Putamen (tissue), 1 donor: ENCODE measurements around the gene BEX2.
"Not testable (repeated sequence)": the region's sequence is repeated elsewhere in the genome, so short reads cannot be mapped to it uniquely, and the experiment has no call there.

Experiments used
- DNase-seq: peaks from one replicate; pipeline ENCODE4 v3.0.0-alpha.2; 2016; ENCODE audit warnings: low spot score

BEX2 gene

DNA sequence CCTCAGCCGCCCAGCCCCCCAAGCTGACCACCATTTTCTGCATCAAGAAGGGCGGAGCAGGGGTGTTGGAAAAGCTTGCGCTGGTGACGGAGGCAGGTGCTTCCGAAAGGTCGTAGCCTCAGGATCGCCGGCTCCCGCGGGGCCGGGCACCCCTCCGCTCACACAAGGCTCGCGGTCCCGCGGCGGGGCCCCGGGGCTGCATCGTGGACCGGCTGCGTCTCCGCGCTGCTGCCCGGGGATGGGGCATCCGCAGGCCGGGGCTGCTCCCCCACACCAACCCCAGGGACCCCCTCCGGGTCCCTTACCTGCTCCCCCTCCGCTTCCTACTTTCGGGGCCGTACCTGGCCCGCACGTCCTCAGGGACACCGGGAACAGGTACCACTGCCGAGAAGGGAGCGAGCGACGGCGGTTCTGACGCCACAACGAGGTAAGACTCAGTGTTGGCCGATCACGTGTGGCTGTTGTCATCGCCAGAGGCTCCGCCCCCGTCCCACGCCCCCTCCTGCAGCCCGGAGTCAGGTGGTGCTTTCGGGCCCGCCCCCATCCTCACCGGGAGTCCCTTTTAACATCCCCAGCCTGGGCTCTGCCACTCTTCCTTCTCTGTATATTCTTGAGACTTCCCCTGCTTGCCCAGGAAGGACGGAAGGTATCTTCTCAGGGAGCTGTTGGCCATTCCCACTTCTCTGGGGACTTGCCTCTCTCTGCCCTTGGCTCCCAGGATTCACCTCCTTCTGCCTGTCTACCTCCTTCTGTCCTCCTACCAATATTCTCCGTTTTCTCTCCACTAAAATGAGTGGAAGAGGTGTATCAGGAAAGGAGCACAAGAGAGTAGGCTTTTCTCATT is at the start of gene BEX2:
BEX2 (minus strand) TSS at position 436 of the 844 bp plus-strand sequence. CDS start 1,014 bp downstream, outside the sequence.
- DNase-seq: peak; percentile 78

DNA sequence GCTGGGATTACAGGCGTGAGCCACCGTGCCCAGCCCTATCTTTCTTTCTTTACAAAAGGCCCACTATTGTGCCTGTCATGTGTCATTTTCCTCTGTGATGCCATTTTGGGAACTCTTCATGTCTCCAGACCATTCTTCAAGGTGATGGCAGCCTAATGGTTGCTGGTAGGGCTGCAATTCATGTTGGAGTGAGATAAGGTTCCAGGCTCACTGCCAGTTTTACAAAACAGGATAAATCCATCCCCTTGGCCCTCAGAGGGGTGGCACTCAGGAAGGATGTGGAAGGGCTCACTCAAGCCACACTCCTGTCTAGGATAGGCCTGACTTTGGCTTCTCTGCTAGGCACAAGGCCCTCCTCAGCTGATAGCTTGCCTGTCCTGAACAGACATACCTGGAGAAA is 49.3 kb upstream of the BEX2 start:
- DNase-seq: no peak

DNA sequence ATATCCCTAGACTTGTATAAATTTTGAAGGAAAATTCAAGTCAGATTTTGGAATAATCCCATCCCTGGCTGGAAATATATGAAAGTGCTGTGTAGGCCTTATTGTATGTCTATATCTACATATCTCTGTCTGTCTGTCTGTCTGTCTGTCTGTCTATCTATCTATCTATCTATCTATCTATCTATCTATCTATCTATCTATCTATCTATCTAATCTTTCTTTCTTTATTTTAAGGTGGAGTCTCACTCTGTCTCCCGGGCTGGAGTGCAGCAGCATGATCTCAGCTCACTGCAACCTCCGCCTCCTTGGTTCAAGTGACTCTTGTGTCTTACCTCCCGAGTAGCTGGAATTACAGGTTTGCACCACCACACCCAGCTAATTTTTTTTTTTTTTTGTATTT is 48.8 kb upstream of the BEX2 start:
- DNase-seq: not testable (repeated sequence)

DNA sequence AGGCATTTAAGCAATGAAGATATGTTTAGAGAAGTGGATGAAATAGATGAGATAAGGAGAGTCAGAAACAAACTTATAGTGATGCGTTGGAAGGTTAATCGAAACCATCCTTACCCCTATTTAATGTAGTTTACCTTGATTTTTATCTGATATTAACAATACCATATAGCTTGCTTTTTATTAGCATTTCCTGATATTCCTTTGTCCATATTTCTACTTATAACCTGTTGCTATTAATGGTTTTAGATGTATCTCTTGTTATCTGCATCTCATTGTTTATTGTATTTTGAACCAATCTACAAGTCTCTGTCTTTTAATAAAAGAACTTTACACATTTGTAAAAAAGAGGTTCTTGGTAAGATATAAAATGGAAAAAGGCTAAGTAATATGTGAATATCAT is 47.1 kb upstream of the BEX2 start:
- DNase-seq: no peak

DNA sequence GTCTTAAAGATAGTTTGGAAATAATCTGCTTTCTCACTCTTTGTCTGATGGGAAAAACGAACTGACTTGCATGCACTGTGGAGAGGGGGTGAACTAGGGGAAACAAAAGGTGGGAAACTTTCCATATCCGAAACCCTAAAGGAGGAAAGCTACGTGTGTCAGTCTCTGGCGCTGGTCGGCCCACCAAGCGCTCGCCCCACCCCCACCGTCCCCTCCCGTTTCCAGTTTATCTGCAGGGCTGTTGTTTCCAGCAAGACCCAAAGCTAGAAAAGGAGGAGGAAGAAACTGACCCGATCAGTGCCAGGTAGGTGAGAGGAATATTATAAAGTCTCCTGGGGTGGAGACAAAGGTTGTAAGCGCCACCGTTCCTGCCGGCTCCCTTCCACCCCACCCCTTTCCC is 46.1 kb upstream of the BEX2 start:
- peak; percentile 7 for DNase-seq

DNA sequence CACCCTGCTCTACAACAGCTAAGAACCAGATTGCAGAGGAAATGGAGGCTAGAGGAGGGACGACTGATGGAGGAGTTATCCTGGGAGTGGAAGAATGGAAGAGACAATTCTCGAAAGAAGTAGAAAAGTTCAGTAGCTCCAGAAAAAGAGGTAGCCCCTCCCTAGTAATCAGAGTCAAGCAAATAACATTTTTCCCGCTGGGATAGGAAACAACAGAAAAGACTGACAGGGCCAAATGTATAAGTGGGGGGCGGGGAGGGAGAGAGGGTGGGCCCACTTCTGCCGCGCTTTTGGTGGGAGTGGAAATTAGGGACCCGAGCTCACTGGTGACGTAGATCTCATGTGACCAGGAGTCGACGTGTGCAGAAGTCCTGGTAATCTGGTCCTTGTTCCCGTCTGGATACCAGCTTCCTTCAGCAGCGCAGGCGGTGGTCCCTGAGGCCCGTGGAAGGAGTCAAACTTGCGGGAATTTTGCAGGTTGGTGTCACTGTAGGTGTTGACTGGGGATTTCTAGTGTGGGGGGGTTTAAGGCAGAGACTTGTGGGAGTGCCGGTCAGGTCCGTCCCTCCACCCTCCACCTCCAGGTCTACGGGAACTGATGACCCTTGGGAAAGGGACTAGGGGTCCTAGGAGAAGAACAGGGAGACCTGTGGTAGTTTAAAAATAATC is 45.5 kb upstream of the BEX2 start, which contains the start of gene TCEAL9:
TCEAL9 (plus strand) TSS at position 377 of the 669 bp plus-strand sequence. CDS start 1,179 bp downstream, outside the sequence.
- peak; percentile 49 for DNase-seq

DNA sequence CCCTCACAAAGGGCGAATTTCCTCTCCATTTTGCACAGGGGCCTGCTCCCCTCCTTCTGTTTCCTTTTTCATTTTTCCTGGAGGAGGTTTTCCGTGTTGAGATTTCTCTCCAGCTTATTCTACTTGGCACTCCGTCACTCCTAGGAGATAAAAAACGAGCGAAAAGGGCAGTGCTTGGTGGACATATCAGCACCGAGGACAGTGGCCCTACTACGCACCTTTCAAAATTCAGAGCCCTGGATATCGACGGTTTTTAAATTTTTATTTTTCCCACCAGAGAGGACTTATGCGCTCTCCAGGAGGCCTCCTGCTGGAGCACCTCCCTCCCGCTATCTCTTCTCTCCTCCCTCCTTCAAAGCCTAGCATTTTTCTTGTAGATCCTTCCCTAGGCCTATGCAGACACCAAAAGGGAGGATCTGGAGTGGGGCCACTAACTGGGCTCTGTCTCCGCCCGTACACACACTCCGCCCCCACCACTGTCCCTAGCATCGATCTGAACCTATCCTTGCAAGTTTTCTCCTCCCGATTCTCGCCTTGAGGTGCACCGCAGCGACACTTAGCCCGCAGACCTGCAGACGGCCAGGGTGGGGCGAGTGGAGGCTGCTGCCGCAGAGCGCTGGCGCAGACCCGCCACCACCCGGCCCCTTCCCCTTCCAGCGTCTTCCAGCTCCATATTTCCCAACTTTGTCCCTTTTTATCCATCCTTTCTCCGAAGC is 37.0 kb upstream of the BEX2 start:
- DNase-seq: no peak

DNA sequence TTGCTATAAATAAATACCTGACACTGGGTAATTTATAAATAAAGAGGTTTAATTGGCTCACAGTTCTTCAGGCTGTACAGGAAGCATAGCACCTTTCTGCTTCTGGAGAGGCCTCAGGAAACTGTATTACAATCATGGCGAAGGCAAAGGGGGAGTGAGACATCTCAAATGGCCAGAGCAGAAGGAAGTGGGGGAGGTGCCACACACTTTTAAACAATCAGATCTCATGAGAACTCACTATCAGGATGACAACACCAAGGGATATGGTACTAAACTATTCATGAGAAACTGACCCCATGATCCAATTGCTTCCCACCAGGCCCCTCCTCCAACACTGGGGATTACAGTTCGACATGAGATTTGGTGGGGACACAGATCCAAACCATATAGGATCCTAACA is 33.8 kb upstream of the BEX2 start:
- DNase-seq: no peak

DNA sequence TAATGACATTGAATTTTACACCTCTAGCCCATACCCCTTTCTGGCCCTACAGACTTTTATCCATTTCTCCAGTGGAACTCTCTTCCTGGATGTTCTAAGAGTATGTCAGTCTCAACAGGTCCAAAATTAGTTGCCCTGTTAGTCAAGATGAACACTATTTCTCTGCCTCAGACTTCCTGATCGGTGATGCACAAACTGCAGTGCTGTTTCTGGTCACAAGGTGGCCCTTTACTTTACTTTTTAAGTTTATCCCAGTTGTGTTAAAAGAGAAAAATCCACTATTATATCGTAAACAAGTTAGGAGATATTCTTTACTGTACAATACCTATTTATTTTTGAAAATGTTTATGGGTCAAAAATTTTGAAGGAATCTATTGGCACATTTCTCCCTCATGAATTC is 32.3 kb upstream of the BEX2 start:
- DNase-seq: peak; percentile 28

DNA sequence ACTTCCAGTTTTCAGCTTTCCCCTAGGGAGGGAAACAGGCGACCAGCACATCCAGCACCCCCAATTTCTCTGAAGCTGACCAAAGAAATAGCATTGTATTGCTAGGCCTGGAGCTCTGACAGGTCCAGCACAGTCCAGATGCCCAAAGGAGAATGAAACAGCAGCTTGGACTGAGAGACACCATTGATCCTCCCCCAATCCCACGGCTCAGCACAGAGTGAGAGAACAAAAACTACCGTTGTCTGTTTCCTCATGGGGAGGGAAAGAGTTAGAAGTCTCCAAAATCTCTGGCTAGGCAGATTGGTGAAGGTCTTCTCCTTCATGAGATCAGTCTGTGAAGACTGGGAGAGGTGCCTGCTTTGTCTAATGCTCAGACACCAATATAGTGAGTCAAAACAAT is 27.9 kb upstream of the BEX2 start:
- DNase-seq: peak; percentile 58

DNA sequence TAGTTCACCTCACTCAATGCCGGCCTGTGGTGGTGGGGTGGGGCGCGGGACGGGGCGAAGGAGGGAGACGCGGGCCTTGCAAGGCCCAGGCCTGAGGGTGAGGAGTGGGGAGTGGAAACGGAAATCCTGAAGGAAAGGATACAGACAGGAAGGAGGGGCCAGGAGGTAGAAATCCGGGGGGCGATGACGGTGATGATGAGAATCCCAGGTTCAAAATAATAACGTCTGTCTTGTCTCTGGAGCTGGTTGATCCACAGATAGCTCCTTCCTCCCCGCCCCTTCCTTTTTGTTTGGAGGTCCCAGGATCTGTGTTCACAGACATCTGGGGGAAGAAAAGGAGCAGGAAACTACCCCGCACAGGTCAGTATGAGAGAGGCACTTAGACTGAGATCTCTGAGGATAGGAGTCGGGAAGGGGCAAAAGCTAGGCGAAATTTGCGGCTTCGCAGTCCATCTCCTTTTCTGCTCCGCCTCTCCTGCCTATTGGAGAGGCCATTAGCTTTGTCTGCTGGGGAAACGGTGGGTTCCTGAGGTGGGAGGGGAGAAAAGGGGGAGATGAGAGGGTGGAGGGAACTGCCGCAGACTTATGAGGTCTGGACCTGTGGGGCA is 20.0 kb upstream of the BEX2 start:
- no peak for DNase-seq

DNA sequence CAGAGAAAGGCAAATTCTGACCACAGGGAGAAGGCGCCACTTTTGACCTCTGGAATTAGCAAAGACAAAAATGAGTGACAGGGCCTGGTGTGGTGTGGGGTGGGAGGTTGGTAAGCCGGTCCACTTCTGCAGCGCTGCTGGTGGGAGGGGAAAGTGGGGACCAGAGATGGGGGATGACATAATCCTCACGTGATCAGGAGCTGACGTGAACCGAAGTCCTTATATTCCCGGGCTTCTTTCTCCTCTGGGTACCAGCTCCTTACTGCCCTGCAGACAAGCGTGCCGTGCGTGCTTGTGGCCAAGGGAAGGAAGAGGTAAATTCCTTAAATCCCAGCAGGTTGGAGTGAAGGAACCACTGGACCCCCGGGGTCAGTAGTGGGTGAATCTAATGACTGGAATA is 19.2 kb upstream of the BEX2 start, which contains the start of gene TCEAL7:
TCEAL7 (plus strand) TSS at position 249 of the 400 bp plus-strand sequence. CDS start 1,165 bp downstream, outside the sequence.
- DNase-seq: peak; percentile 80

DNA sequence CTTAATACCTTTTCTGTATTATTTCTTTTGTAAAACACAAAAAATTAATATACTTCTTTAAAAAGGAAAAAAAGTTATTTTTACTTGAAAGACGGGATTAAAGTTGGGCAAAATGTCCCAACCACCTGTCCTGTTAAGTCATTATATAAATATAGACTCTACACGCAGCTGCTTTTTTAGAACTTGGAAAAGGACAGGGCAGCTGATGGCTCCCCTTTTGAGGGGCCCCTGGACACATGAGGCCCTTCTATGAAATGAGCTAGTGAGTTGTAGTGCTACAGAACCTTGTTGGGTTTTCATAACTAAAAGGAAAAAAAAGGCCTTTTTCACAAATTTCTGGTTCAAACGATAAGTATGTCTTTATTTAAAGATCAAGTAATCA is 600 bp upstream of the BEX2 start:
- DNase-seq: no peak

DNA sequence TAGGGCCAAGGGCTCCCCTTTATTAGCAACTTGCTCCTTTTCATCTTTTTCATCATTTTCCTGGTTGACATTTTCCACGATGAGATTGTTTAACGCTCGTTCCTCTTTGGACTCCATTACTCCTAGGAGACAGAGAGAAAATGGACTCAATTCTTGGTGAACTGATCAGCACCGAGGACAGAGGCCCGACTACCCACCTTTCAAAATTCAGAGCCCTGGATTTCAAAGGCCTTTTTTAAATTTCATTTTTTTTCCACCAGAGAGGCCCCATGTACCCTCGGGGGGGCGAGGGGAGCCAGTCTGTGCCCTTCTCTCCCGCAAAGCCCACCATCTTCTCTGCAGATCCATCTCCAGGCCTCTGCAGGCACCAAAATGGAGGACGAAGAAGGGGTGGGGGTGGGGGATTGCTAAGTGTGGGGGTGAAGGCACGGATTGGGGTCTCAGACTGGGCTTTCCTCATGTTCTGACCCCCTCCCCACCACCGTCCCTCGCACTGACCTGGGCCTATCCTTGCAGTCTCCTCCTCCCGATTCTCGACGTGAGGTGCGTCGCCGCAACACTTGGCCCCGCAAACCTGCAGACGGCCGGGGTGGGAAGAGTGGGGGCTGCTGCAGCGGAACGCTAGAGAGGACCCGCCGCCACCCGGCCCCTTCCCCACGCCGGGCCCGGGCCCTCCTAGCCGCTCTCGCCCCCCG is 783 bp downstream of the BEX2 start:
- DNase-seq: no peak

DNA sequence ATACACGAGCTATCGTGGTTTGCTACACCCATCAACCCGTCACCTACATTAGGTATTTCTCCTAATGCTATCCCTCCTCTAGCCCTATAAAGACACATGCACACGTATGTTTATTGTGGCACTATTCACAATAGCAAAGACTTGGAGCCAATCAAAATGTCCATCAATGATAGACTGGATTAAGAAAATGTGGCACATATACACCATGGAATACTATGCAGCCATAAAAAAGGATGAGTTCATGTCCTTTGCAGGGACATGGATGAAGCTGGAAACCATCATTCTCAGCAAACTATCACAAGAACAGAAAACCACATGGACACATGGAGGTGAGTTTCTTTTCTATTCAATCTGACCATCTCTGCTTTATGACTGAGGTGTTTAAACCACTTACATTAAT is 5.1 kb downstream of the BEX2 start:
- not testable (repeated sequence) for DNase-seq

DNA sequence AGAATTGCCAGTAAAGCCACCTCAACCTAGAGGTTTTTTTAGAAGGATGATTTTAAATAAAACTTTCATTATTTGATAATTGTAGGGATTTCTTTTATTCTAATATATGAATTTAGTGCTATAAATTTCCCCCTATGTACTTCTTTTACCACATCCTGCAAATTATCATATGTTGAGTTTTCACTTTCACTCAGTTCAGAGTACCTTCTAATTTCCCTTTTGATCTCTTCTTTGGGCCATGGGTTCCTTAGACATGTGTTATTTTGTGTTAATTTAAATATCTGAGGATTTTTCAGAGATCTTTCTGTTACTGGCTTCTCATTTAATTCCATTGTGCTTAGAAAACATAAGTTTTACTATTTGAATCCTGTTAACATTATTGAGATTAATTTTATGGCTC is 6.1 kb downstream of the BEX2 start:
- no peak for DNase-seq

DNA sequence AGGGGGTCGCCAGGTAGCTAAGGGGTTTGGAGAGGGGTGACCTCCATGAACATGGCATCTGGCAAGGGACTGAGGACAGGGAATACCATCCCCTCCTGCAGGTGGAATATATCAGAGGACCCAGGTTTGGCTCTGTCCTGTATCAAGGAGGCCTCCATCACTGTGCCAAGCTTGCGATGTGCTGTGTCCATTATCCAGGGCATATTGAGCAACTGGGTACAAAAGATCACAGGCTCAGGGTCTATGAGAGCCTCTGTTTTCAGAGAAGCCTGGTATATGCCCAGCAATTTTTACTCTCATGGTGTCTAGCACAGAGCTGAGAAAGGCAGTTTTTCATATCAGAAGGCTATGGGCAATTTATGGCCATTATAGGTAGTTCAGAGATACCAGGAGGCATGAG is 17.7 kb downstream of the BEX2 start:
- DNase-seq: no peak

DNA sequence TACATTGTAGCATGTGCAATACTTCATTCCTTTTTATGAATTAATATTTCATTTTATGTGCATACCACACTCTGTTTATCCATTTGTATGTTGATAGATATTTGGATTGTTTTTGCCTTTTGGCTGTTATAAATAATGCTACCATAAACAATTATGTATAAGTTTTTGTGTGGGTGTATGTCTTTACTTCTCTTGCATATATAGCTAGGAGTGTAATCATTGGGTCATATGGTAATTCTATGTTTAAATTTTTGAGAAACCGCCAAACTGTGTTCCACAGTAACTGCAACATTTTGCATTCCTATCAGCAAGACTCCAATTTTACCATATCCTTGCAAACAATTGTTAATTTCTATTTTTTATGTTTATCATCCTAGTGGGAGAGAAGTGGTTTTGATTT is 31.2 kb downstream of the BEX2 start:
- DNase-seq: no peak

DNA sequence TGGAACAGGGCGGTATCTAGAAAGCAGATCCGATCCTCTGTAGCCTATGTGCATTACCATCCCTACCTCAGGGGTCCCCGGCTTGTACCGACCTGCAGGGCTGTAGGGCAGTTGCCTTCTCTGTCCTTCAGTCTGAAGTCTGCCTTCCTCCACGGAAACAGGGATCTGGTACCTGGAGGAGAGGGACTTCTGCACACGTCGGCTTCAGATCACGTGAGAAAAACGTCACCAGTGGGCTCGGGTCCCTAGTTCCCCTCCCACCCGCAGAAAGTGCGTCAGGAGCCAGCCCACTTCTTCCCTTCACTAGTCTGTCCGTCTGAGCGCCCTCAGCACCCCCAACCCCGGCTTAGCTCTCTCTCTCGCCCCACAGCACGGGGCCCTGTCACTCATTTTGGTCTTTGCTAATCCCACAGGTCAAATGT is 34.2 kb downstream of the BEX2 start, which contains the start of gene TCEAL5:
TCEAL5 (minus strand) TSS at position 170 of the 422 bp plus-strand sequence. CDS start 2,187 bp downstream, outside the sequence.
- peak; percentile 47 for DNase-seq

DNA sequence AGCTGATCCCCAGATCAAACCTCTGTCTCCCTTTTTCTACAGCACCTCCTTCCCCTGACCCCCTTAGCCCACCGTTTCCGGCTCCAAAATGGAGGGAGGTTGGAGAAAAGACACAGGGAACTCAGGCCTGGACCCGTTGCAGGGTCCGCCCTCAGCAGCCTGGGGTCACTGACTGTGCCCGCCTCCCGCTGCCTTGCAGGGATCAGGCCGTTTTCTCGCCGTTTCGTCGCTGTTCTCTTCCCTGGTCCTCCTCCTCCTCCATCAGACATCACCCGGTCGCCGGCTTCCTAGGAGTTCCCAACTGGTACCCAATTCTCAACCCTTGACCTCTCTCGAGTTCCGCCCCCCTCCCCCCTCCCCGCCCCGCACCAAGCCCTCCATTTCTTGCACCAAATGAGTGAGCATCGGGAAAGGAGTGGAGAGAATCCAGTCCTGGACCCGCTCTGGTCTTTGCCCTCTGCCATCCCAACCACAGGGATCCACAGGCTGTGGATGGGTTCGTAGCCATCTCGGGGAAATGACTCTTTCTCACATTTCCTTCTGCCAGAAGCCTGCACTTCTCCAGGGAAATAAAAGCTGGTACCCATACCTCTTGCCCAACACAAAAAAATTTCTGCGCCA is 34.7 kb downstream of the BEX2 start:
- DNase-seq: peak; percentile 1

DNA sequence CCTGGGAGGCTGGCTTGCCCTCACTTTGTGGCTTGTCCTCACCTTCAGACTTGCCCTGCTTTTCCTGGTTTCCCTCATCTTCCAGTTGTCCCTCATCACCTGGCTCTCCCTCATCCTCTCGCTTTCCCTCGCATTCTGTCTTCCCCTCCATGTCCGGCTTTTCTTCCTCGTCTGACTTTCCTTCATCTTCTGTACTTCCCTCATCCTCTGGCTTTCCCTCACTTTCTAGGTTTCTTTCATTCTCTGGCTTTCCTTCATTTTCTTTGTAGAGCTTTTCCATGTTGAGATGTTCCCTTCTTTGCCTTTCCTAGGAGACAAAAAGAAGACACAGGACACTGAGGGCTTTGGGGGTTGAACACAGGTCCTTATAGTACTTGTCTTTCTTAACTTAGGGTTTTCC is 36.5 kb downstream of the BEX2 start:
- DNase-seq: no peak
